C4-2B (cell line): ENCODE data around the gene PPP2R2C.

ENCODE experiments used
- H3K27ac ChIP-seq: fragments of 450-650 bp; 2 replicates; pipeline ENCODE4 v1.5.1; 2017
- CTCF ChIP-seq: fragments of 450-650 bp; conservative IDR thresholded peaks from 2 replicates; pipeline ENCODE4 v1.5.1; 2017; ENCODE audit warnings: mild to moderate bottlenecking
- ZFX ChIP-seq: fragments of 450-650 bp; IDR thresholded peaks from 2 replicates; pipeline ENCODE4 v1.6.1; 2017

The PPP2R2C gene

GRCh38 chr4:6439120-6439762 lies 33.2 kb downstream of the PPP2R2C start:
- H3K27ac ChIP-seq, result no peak overlapping the region
- no peak for TF ChIP-seq ZFX
- no peak for TF ChIP-seq CTCF

GRCh38 chr4:6437826-6438238 lies 34.6 kb downstream of the PPP2R2C start:
- H3K27ac ChIP-seq, result no peak overlapping the region
- TF ChIP-seq ZFX, result no peak

GRCh38 chr4:6435010-6435409 lies 37.4 kb downstream of the PPP2R2C start:
- H3K27ac ChIP-seq, result no peak overlapping the region
- TF ChIP-seq CTCF (no peak), ZFX (no peak)

- TF ChIP-seq ZFX, result no peak
- TF ChIP-seq CTCF, result no peak
These were observed 41.5 kb downstream of the PPP2R2C start for GRCh38 chr4:6430927-6431326.

GRCh38 chr4:6427439-6428090 lies 44.8 kb downstream of the PPP2R2C start:
- H3K27ac ChIP-seq, result no peak overlapping the region
- TF ChIP-seq ZFX, result no peak
- no peak for TF ChIP-seq CTCF

More at GRCh38 chr4:6430927-6431326, 41.5 kb downstream of the PPP2R2C start:
- H3K27ac ChIP-seq, result no peak overlapping the region

- TF ChIP-seq ZFX, result no peak
- no peak for TF ChIP-seq CTCF
- no peak overlapping the region for H3K27ac ChIP-seq
These were observed 45.6 kb downstream of the PPP2R2C start for GRCh38 chr4:6426571-6427438.

GRCh38 chr4:6425911-6426310 lies 46.5 kb downstream of the PPP2R2C start:
- TF ChIP-seq CTCF (no peak), ZFX (no peak)
- no peak overlapping the region for H3K27ac ChIP-seq
